Transverse colon (tissue), 4 donors: ENCODE results near the gene NT5C2. TPM values are rescaled to one million over a fixed set of nuclear protein-coding genes. Genes with fewer than 3 reads are reported as not detected.

ENCODE experiments used
- DNase-seq: peaks from one replicate; pipeline ENCODE4 v3.0.0-alpha.2; 2019
- H3K27ac ChIP-seq, 4 donors: fragments of 200-600 bp; sonication (generic); 2 replicates each; pipeline ENCODE4 v1.5.1; 2016 to 2018; ENCODE audit warnings: inconsistent platforms in 4 of 4
- H3K27me3 ChIP-seq: fragments of 200-600 bp; sonication (generic); 2 replicates; pipeline ENCODE4 v1.5.1; 2017; ENCODE audit warnings: inconsistent platforms
- H3K36me3 ChIP-seq, 4 donors: fragments of 200-600 bp; sonication (generic); 2 replicates each; pipeline ENCODE4 v1.5.1; 2017 to 2019; ENCODE audit warnings: inconsistent platforms in 4 of 4
- H3K4me1 ChIP-seq, 4 donors: fragments of 200-600 bp; sonication (generic); 2 replicates each; pipeline ENCODE4 v1.5.1; 2017 to 2020; ENCODE audit warnings: inconsistent platforms in 4 of 4
- H3K4me3 ChIP-seq, 4 donors: fragments of 200-600 bp; sonication (generic); 1 replicate in 1 of 4; 2 replicates in 3 of 4; pipeline versions ENCODE4 v1.5.1 to v1.6.1; 2017 to 2019; ENCODE audit warnings: inconsistent platforms in 4 of 4
- H3K9me3 ChIP-seq, 2 donors: fragments of 200-600 bp; sonication (generic); 2 replicates each; pipeline ENCODE4 v1.5.1; 2017 to 2019; ENCODE audit warnings: inconsistent platforms in 2 of 2
- CTCF ChIP-seq, 5 experiments: fragments of 200-600 bp in 3 of 5; fragments of 450-650 bp in 2 of 5; sonication (generic) in 3 of 5; IDR thresholded peaks; 1 replicate in 2 of 5; 2 replicates in 3 of 5; pipeline ENCODE4 v1.5.1; 2016 to 2017; ENCODE audit warnings: antibody characterized with exemption in 5 of 5, inconsistent platforms in 3 of 5, mild to moderate bottlenecking in 2 of 5, moderate library complexity in 1 of 5
- EP300 ChIP-seq: sonication (generic); formaldehyde crosslinking; IDR thresholded peaks from one replicate; pipeline ENCODE4 v1.6.1; 2017; ENCODE audit warnings: antibody characterized with exemption, low read depth
- POLR2A ChIP-seq: fragments of 450-650 bp; IDR thresholded peaks from one replicate; pipeline ENCODE4 v1.6.1; 2016; ENCODE audit warnings: antibody characterized with exemption, mild to moderate bottlenecking, moderate library complexity
- POLR2AphosphoS5 ChIP-seq, 3 donors: sonication (generic); formaldehyde crosslinking; IDR thresholded peaks; one replicate each; pipeline ENCODE4 v1.6.1; 2016; ENCODE audit warnings: antibody characterized with exemption in 3 of 3
- WGBS, 2 donors: methylation state at CpG; one replicate each; pipeline ENCODE4 v1.1.5; 2018; ENCODE audit warnings: low coverage in 1 of 2; 5-methylcytosine and 5-hydroxymethylcytosine counted together
- in situ Hi-C, 4 donors: fragments of 200-750 bp; cut with MboI; loops; one replicate each; pipeline versions ENCODE4 v1.15.0 to v1.15.1; 2017; ENCODE audit warnings: low sequenced_read_pairs in 3 of 4, low pct_ligation_motif_present in 1 of 4, low pct_unique_long_range_greater_than_20kb in 1 of 4
- intact Hi-C: fragments of 100-400 bp; cut with DNase I; formaldehyde crosslinking; loops from one replicate; pipeline ENCODE4 v1.15.1; 2023; ENCODE audit warnings: low total_unique reads
- total RNA-seq, 4 donors: library from RNA; depleted of rRNA; stranded (reverse); fragments of >200 nt; gene quantifications; one replicate each; pipeline ENCODE4 v1.1.0, GENCODE V29; 2016

Gene NT5C2
- total RNA-seq, 4 donors from 2014 or later = 77.1 to 135 (median 105) TPM

DNA sequence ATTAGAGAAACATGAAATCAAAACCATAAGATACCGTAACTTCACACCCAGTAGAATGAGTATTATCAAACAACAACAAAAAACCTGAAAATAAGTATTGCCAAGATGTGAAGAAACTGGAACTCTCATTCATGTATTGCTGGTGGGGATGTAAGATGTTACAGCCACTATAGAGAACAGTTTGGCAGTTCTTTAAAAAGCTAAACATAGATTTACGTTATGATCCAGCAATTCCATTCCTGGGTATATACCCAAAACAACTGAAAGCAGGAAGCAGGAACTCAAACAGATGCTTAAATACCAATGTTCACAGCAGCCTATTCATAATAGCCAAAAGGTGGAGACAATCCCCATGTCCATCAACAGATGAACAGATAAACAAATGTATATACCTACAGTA lies 72.5 kb downstream of the NT5C2 start:
- intact Hi-C loops = no loop called here
- peak overlapping the region in 1 of 4 donors; percentile 42 for H3K27ac ChIP-seq
- no peak for DNase-seq
- no peaks in the 10 kb centered on the region for H3K27me3 ChIP-seq
- peaks cover 12 to 34% (median 17%) of the 10 kb centered on the region in 4 donors for H3K4me1 ChIP-seq
- H3K9me3 ChIP-seq = no peaks in the 10 kb centered on the region
- no peak overlapping the region for H3K4me3 ChIP-seq
- TF ChIP-seq EP300 = no peak
- TF ChIP-seq POLR2A = no peak
- no peak for TF ChIP-seq CTCF (IDR thresholded peaks at IDR 0.05)
- no peak for TF ChIP-seq POLR2AphosphoS5 (IDR thresholded peaks at IDR 0.05)
- 74 to 75% methylated on average over 2 of the region's 2 CpGs for WGBS, 2 donors
- in situ Hi-C loops = loop anchor here in 1 of 4 donors (25.0 kb wide), 1 partner anchor 117 kb away; the partner anchor contains the start of gene RPEL1
- peaks cover 0 to under 1% (median 0%) of the 10 kb centered on the region in 4 donors for H3K36me3 ChIP-seq

GRCh38 chr10:103117247-103117646 lies 75.8 kb downstream of the NT5C2 start:
- TF ChIP-seq CTCF (IDR thresholded peaks at IDR 0.05) (no peak), EP300 (no peak), POLR2AphosphoS5 (IDR thresholded peaks at IDR 0.05) (no peak), POLR2A (no peak)
- 83 to 92% methylated on average over 1 to 2 of the region's 2 CpGs for WGBS, 2 donors
- Histone ChIP-seq H3K4me3 (no peak overlapping the region), H3K4me1 (peaks cover 13 to 24% (median 15%) of the 10 kb centered on the region in 4 donors), H3K36me3 (no peaks in the 10 kb centered on the region), H3K9me3 (no peaks in the 10 kb centered on the region), H3K27ac (no peak overlapping the region), H3K27me3 (no peaks in the 10 kb centered on the region)
- intact Hi-C loops (no loop called here), in situ Hi-C loops (loop anchor here in 1 of 4 donors (25.0 kb wide), 1 partner anchor 120 kb away; the partner anchor contains the start of gene RPEL1)
- DNase-seq = no peak

DNA sequence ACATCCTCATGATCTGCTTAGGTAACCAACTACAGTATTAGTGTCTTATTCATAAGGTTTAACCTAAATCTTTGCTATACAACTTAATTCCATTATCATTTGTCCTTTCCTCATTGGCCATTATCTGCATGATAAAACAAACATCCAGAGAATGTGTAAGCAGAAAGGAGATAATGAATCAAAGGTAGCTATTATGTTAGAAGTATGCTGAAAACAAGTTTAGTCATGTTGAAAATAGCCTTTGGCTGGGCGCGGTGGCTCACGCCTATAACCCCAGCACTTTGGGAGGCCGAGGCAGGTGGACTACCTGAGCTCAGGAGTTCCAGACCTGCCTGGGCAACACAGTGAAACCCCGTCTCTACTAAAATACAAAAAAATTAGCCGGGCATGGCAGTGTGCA lies 78.2 kb downstream of the NT5C2 start:
- H3K4me1 ChIP-seq = peaks cover 12 to 25% (median 15%) of the 10 kb centered on the region in 4 donors
- DNase-seq = no peak
- intact Hi-C loops = no loop called here
- H3K36me3 ChIP-seq = no peaks in the 10 kb centered on the region
- TF ChIP-seq POLR2A (no peak), CTCF (IDR thresholded peaks at IDR 0.05) (no peak), EP300 (no peak), POLR2AphosphoS5 (IDR thresholded peaks at IDR 0.05) (no peak)
- WGBS, 2 donors = 80 to 93% methylated on average over 3 to 6 of the region's 6 CpGs
- no peak overlapping the region for H3K27ac ChIP-seq
- H3K9me3 ChIP-seq = no peaks in the 10 kb centered on the region
- H3K4me3 ChIP-seq = no peak overlapping the region
- no peaks in the 10 kb centered on the region for H3K27me3 ChIP-seq
- in situ Hi-C loops = loop anchor here in 1 of 4 donors (25.0 kb wide), 1 partner anchor 122 kb away; the partner anchor contains the start of gene RPEL1

DNA sequence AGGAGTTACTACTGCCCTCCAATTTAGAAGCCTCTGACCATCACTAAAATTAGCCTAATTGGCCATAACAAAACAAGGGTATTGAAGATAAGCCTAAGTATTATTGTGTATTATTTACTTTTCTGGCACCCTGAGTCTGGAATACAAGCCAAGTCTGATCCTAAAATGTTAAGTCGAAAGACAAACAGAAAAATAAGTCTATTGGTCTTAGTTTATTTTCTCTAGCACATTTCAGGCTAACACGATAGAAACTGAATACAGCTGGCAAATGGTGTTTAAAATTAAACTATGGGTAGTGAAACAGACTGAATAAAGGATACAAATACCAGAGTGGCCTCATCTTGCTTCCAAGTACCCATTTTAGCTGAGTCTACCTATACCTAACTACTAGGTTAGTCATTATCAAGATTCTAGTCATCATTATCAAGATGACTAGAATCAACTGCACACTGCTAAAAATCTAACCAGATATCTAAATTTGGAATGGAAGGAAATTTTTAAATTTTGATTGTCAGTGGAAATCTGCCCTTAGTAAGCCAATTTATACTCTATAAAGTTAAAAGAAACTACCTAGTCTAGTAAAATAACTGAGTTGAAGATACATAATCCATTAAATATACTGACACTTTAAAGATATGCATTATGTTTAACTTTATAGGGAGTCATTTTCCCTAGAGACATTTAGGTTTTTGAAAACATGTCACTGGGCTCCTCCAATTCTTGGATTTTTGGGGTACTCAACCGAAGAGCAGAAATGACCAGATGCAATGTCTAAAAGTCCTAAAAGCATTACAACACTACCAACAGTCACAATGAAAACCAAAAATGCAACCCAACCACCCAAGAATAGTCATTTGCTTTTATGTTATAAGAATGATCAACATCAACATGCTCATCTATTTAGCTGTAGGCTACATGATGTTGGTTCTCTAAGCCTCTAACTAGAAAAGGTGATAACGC lies 80.9 kb downstream of the NT5C2 start:
- no peak for DNase-seq
- TF ChIP-seq POLR2AphosphoS5 (IDR thresholded peaks at IDR 0.05) = no peak
- TF ChIP-seq EP300 = no peak
- no peak for TF ChIP-seq POLR2A
- TF ChIP-seq CTCF (IDR thresholded peaks at IDR 0.05) = no peak
- no peak overlapping the region for H3K4me3 ChIP-seq
- no peaks in the 10 kb centered on the region for H3K9me3 ChIP-seq
- WGBS, 2 donors = 79 to 90% methylated on average over 3 to 4 of the region's 4 CpGs
- peak overlapping the region; percentile 52 to 79 (median 64) for H3K27ac ChIP-seq
- H3K4me1 ChIP-seq = peaks cover 12 to 25% (median 15%) of the 10 kb centered on the region in 4 donors
- H3K36me3 ChIP-seq = peaks cover 0 to 10% (median 0%) of the 10 kb centered on the region in 4 donors
- intact Hi-C loops (no loop called here), in situ Hi-C loops (loop anchor here in 1 of 4 donors (25.0 kb wide), 1 partner anchor 125 kb away; the partner anchor contains the start of gene RPEL1)
- no peaks in the 10 kb centered on the region for H3K27me3 ChIP-seq
